Cardiac muscle cell (in vitro differentiated cells and primary cell): ENCODE data around the gene MEIOB. TPM values are rescaled to one million over a fixed set of nuclear protein-coding genes. Genes with fewer than 3 reads are reported as not detected.

ENCODE experiments used
- DNase-seq, 2 donors: peaks; one replicate each; pipeline versions ENCODE4 v3.0.0 to v3.0.0-alpha.2; 2010 to 2017; ENCODE audit warnings: low read depth in 1 of 2, low spot score in 1 of 2
- H3K27ac ChIP-seq: fragments of 200-600 bp; sonication (generic); 2 replicates; pipeline ENCODE4 v1.5.1; 2016
- H3K27me3 ChIP-seq: fragments of 200-600 bp; sonication (generic); 2 replicates; pipeline ENCODE4 v1.6.0; 2016; ENCODE audit warnings: control low read depth
- H3K36me3 ChIP-seq: fragments of 200-600 bp; sonication (generic); 2 replicates; pipeline ENCODE4 v1.5.1; 2016; ENCODE audit warnings: control low read depth
- H3K4me1 ChIP-seq: fragments of 200-600 bp; sonication (generic); 2 replicates; pipeline ENCODE4 v1.8.1; 2017; ENCODE audit warnings: low read depth, mild to moderate bottlenecking, mixed run types
- H3K4me3 ChIP-seq: fragments of 200-600 bp; sonication (generic); 2 replicates; pipeline ENCODE4 v1.5.1; 2016; ENCODE audit warnings: mild to moderate bottlenecking
- H3K9me3 ChIP-seq: fragments of 200-600 bp; sonication (generic); 2 replicates; pipeline ENCODE4 v1.5.1; 2017; ENCODE audit warnings: low read depth, mild to moderate bottlenecking, control low read depth
- CTCF ChIP-seq: IDR thresholded peaks from 2 replicates; pipeline ENCODE4 v1.5.1; 2012; ENCODE audit warnings: low read depth, mild to moderate bottlenecking, low read length
- polyA plus RNA-seq: library from polyadenylated mRNA; unstranded; fragments of >200 nt; fragmentation: Nextera tagmentation; extraction: Ambion mirVana; gene quantifications from 2 replicates; pipeline ENCODE4 v1.2.1, GENCODE V29; 2016
- total RNA-seq: library from RNA; depleted of rRNA; stranded (reverse); fragments of >200 nt; gene quantifications from 2 replicates; pipeline ENCODE4 v1.2.3, GENCODE V29; 2016

The MEIOB gene
- total and polyA plus RNA-seq, 2 experiments from 2014 or later = 2.0 TPM; not detected in 1

- no peaks in the 10 kb centered on the region for H3K27me3 ChIP-seq
- H3K9me3 ChIP-seq = no peaks in the 10 kb centered on the region
- H3K36me3 ChIP-seq = peaks cover 22% of the 10 kb centered on the region
- H3K4me3 ChIP-seq = no peak overlapping the region
- no peak for TF ChIP-seq CTCF
- H3K4me1 ChIP-seq = no peaks in the 10 kb centered on the region
- H3K27ac ChIP-seq = no peak overlapping the region
- DNase-seq = no peak
These were observed 53.6 kb downstream of the MEIOB start for GRCh38 chr16:1818204-1818872.

GRCh38 chr16:1817716-1818115 is 54.2 kb downstream of the MEIOB start:
- Histone ChIP-seq H3K27ac (no peak overlapping the region), H3K4me3 (no peak overlapping the region), H3K27me3 (no peaks in the 10 kb centered on the region), H3K36me3 (peaks cover 22% of the 10 kb centered on the region), H3K9me3 (no peaks in the 10 kb centered on the region), H3K4me1 (no peaks in the 10 kb centered on the region)
- TF ChIP-seq CTCF = no peak
- no peak for DNase-seq

GRCh38 chr16:1817276-1817589 is 54.7 kb downstream of the MEIOB start:
- Histone ChIP-seq H3K4me1 (no peaks in the 10 kb centered on the region), H3K4me3 (no peak overlapping the region), H3K27me3 (no peaks in the 10 kb centered on the region), H3K27ac (no peak overlapping the region), H3K36me3 (peaks cover 20% of the 10 kb centered on the region), H3K9me3 (no peaks in the 10 kb centered on the region)
- TF ChIP-seq CTCF = no peak
- no peak for DNase-seq

- Histone ChIP-seq H3K27ac (no peak overlapping the region), H3K4me3 (no peak overlapping the region), H3K4me1 (no peaks in the 10 kb centered on the region), H3K36me3 (peaks cover 20% of the 10 kb centered on the region), H3K27me3 (no peaks in the 10 kb centered on the region), H3K9me3 (no peaks in the 10 kb centered on the region)
- TF ChIP-seq CTCF = no peak
- DNase-seq = no peak
These were observed 55.3 kb downstream of the MEIOB start for GRCh38 chr16:1816396-1817275.

- no peak for TF ChIP-seq CTCF
- no peak overlapping the region for H3K4me3 ChIP-seq
- peaks cover 20% of the 10 kb centered on the region for H3K36me3 ChIP-seq
- H3K4me1 ChIP-seq = no peaks in the 10 kb centered on the region
- no peak for DNase-seq
- no peak overlapping the region for H3K27ac ChIP-seq
- H3K9me3 ChIP-seq = no peaks in the 10 kb centered on the region
- no peaks in the 10 kb centered on the region for H3K27me3 ChIP-seq
These were observed 56.5 kb downstream of the MEIOB start for GRCh38 chr16:1815461-1815860.
